ENCODE data around the gene NOSTRIN. TPM values are rescaled to one million over a fixed set of nuclear protein-coding genes. Genes with fewer than 3 reads are reported as not detected.
"Not testable (repeated sequence)": the region's sequence is repeated elsewhere in the genome, so short reads cannot be mapped to it uniquely, and the experiment has no call there.

Gene NOSTRIN
- total RNA-seq, 2 donors from 2014 or later, result 14.9 to 56.1 TPM

DNA sequence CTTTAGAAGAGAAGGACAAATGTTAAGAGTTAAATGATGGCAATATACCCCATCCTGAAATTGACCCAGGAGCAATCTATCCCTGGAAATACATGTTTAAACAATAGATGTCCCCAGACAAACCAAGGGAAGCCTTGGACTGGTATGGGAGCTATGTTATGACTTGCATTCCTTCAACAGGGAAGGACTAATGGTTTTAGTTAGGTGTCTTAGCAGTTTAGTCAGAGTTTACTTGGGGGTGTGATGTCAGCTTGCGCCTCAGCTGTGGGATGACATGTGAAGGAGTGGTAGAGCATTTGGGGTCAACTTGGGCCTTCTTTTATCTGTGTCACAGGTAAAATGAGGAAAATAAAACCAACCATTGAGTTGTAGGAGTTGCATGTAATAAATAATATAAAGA lies 51.0 kb downstream of the NOSTRIN start:
- intact Hi-C loops (cut with DNase I), result no loop called here
- Histone ChIP-seq H3K36me3 (no peaks in the 10 kb centered on the region), H3K27ac (no peak overlapping the region), H3K27me3 (replicated peaks; ENCODE audit: insufficient read depth) (no peaks in the 10 kb centered on the region), H3K9me3 (no peaks in the 10 kb centered on the region), H3K4me1 (replicated peaks) (no peaks in the 10 kb centered on the region), H3K4me3 (no peak overlapping the region)
- DNase-seq (ENCODE audit: low spot score), result no peak
- no peak for TF ChIP-seq POLR2A (IDR thresholded peaks at IDR 0.05)
- TF ChIP-seq, protein P1, sequence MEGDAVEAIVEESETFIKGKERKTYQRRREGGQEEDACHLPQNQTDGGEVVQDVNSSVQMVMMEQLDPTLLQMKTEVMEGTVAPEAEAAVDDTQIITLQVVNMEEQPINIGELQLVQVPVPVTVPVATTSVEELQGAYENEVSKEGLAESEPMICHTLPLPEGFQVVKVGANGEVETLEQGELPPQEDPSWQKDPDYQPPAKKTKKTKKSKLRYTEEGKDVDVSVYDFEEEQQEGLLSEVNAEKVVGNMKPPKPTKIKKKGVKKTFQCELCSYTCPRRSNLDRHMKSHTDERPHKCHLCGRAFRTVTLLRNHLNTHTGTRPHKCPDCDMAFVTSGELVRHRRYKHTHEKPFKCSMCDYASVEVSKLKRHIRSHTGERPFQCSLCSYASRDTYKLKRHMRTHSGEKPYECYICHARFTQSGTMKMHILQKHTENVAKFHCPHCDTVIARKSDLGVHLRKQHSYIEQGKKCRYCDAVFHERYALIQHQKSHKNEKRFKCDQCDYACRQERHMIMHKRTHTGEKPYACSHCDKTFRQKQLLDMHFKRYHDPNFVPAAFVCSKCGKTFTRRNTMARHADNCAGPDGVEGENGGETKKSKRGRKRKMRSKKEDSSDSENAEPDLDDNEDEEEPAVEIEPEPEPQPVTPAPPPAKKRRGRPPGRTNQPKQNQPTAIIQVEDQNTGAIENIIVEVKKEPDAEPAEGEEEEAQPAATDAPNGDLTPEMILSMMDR (IDR thresholded peaks at IDR 0.05), result no peak
- WGBS, result 100% methylated on average over 1 of the region's 1 CpG

DNA sequence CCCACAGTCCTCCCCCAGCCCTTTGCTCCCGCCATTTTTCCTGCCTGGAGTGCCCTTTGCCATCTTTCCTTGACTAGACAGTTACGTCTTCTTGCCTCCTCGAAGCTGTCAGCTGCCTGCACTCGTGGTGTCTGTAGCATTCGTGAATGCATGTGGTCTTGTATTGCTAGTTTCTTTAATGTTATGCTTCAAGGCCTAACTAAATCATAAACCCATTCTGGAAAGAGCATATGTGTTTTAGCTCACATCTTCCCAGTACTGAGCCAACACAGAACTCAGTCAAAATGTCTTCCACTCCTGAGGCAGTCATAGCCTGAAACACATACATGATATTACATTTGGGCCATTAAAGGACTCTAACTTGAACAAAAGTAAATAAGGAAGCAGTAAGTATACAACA lies 52.2 kb downstream of the NOSTRIN start:
- 90% methylated on average over 5 of the region's 5 CpGs for WGBS
- no peak for DNase-seq (ENCODE audit: low spot score)
- Histone ChIP-seq H3K4me3 (no peak overlapping the region), H3K9me3 (no peaks in the 10 kb centered on the region), H3K4me1 (replicated peaks) (no peaks in the 10 kb centered on the region), H3K27me3 (replicated peaks; ENCODE audit: insufficient read depth) (no peaks in the 10 kb centered on the region), H3K27ac (no peak overlapping the region), H3K36me3 (no peaks in the 10 kb centered on the region)
- intact Hi-C loops (cut with DNase I), result no loop called here
- TF ChIP-seq POLR2A (IDR thresholded peaks at IDR 0.05) (no peak), POLR2AphosphoS5 (IDR thresholded peaks at IDR 0.05) (no peak)
- TF ChIP-seq, protein P1 (IDR thresholded peaks at IDR 0.05), result no peak

- no peaks in the 10 kb centered on the region for H3K9me3 ChIP-seq
- H3K4me3 ChIP-seq, result no peak overlapping the region
- no peak for TF ChIP-seq POLR2A (IDR thresholded peaks at IDR 0.05)
- TF ChIP-seq, protein P1 (IDR thresholded peaks at IDR 0.05), result no peak
- no peak for DNase-seq (ENCODE audit: low spot score)
- no peaks in the 10 kb centered on the region for H3K4me1 ChIP-seq (replicated peaks)
- no peaks in the 10 kb centered on the region for H3K27me3 ChIP-seq (replicated peaks; ENCODE audit: insufficient read depth)
- 97% methylated on average over 3 of the region's 3 CpGs for WGBS
- no peak overlapping the region for H3K27ac ChIP-seq
- intact Hi-C loops (cut with DNase I), result no loop called here
- H3K36me3 ChIP-seq, result no peaks in the 10 kb centered on the region
These were observed 53.2 kb downstream of the NOSTRIN start for GRCh38 chr2:168855601-168856000.

DNA sequence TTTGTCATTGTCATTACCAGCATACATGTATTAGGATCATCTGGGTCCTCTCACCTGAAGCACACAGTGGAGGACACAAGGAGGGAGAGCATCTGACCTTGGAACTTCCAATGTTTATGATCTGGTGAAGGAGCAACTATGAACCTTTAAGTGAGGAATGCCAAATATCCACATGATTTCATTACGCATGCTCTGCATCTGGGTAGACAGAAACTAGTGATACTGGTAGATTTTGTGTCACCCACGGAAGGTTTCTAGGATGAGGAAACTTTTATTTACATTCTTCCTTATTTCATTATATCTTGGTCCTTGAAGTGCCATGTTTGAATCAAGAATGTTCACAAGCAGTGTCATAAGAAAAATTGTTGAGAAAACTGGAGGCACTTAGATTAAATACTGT lies 55.7 kb downstream of the NOSTRIN start:
- DNase-seq (ENCODE audit: low spot score), result no peak
- intact Hi-C loops (cut with DNase I), result no loop called here
- 97% methylated on average over 2 of the region's 2 CpGs for WGBS
- H3K27me3 ChIP-seq (replicated peaks; ENCODE audit: insufficient read depth), result no peaks in the 10 kb centered on the region
- no peaks in the 10 kb centered on the region for H3K36me3 ChIP-seq
- TF ChIP-seq, protein P1 (IDR thresholded peaks at IDR 0.05), result no peak
- no peak for TF ChIP-seq POLR2A (IDR thresholded peaks at IDR 0.05)
- TF ChIP-seq POLR2AphosphoS5 (IDR thresholded peaks at IDR 0.05), result no peak
- no peak overlapping the region for H3K4me3 ChIP-seq
- H3K9me3 ChIP-seq, result no peaks in the 10 kb centered on the region
- no peak overlapping the region for H3K27ac ChIP-seq
- no peaks in the 10 kb centered on the region for H3K4me1 ChIP-seq (replicated peaks)

DNA sequence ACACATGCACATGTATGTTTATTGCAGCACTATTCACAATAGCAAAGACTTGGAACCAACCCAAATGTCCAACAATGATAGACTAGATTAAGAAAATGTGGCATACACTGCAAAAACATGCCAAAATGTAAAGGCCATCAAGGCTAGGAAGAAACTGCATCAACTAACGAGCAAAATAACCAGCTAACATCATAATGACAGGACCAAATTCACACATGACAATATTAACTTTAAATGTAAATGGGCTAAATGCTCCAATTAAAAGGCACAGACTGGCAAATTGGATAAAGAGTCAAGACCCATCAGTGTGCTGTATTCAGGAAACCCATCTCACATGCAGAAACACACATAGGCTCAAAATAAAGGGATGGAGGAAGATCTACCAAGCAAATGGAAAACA lies 64.7 kb downstream of the NOSTRIN start:
- WGBS, result 84% methylated on average over 1 of the region's 1 CpG
- H3K4me1 ChIP-seq (replicated peaks); H3K27me3 ChIP-seq (replicated peaks; ENCODE audit: insufficient read depth); DNase-seq (ENCODE audit: low spot score); H3K36me3 ChIP-seq; intact Hi-C loops (cut with DNase I); H3K4me3 ChIP-seq; H3K27ac ChIP-seq; H3K9me3 ChIP-seq: not testable (repeated sequence)

DNA sequence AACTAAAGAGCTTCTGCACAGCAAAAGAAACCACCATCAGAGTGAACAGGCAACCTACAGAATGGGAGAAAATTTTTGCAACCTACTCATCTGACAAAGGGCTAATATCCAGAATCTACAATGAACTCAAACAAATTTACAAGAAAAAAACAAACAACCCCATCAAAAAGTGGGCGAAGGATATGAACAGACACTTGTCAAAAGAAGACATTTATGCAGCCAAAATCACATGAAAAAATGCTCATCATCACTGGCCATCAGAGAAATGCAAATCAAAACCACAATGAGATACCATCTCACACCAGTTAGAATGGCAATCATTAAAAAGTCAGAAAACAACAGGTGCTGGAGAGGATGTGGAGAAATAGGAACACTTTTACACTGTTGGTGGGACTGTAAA lies 67.9 kb downstream of the NOSTRIN start:
- H3K4me3 ChIP-seq; H3K9me3 ChIP-seq; H3K27ac ChIP-seq; H3K36me3 ChIP-seq; intact Hi-C loops (cut with DNase I); H3K27me3 ChIP-seq (replicated peaks; ENCODE audit: insufficient read depth); DNase-seq (ENCODE audit: low spot score); H3K4me1 ChIP-seq (replicated peaks): not testable (repeated sequence)
- 100% methylated on average over 1 of the region's 1 CpG for WGBS

DNA sequence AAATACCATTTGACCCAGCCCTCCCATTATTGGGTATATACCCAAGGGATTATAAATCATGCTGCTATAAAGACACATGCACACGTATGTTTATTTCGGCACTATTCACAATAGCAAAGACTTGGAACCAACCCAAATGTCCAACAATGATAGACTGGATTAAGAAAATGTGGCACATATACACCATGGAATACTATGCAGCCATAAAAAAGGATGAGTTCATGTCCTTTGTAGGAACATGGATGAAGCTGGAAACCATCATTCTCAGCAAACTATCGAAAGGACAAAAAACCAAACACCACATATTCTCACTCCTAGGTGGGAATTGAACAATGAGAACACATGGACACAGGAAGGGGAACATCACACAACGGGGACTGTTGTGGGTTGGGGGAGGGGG lies 68.4 kb downstream of the NOSTRIN start:
- H3K36me3 ChIP-seq; H3K4me3 ChIP-seq; DNase-seq (ENCODE audit: low spot score); H3K27ac ChIP-seq; H3K27me3 ChIP-seq (replicated peaks; ENCODE audit: insufficient read depth); intact Hi-C loops (cut with DNase I); H3K9me3 ChIP-seq; H3K4me1 ChIP-seq (replicated peaks): not testable (repeated sequence)
- 95% methylated on average over 4 of the region's 4 CpGs for WGBS

Measured in prostate gland (tissue), 2 donors.